Chondrocyte (in vitro differentiated cells): ENCODE measurements around the gene PTGDR. TPM values are rescaled to one million over a fixed set of nuclear protein-coding genes. Genes with fewer than 3 reads are reported as not detected.

ENCODE experiments used
- DNase-seq: peaks from one replicate; pipeline ENCODE4 v3.0.0; 2021; ENCODE audit warnings: mixed read lengths, low spot score
- H3K27ac Mint-ChIP-seq: one replicate; pipeline ENCODE4 v1.8.0; 2021; ENCODE audit warnings: mild to moderate bottlenecking, moderate library complexity, mixed read lengths; ENCODE audit not compliant: unreplicated experiment
- H3K27me3 Mint-ChIP-seq: 2 replicates; pipeline ENCODE4 v1.8.0; 2021; ENCODE audit warnings: low read depth, mixed read lengths
- H3K36me3 Mint-ChIP-seq: 2 replicates; pipeline ENCODE4 v1.8.0; 2021; ENCODE audit warnings: low read depth, mixed read lengths
- H3K4me1 Mint-ChIP-seq: 2 replicates; pipeline ENCODE4 v1.8.0; 2021; ENCODE audit warnings: low read depth, mild to moderate bottlenecking, mixed read lengths
- H3K4me3 Mint-ChIP-seq: one replicate; pipeline ENCODE4 v1.8.0; 2021; ENCODE audit warnings: mild to moderate bottlenecking, moderate library complexity, mixed read lengths; ENCODE audit not compliant: unreplicated experiment
- H3K9me3 Mint-ChIP-seq: 2 replicates; pipeline ENCODE4 v1.8.0; 2021; ENCODE audit warnings: low read depth, mixed read lengths
- CTCF ChIP-seq: fragments of 200-600 bp; sonication (generic); IDR thresholded peaks from 2 replicates; pipeline ENCODE4 v1.5.0; 2021; ENCODE audit warnings: antibody characterized with exemption, mild to moderate bottlenecking, moderate library complexity
- total RNA-seq: library from RNA; stranded (reverse); gene quantifications from 3 replicates; pipeline ENCODE4 v1.2.1, GENCODE V29; 2021

The PTGDR gene
- total RNA-seq, 1 donor from 2014 or later = 0.07 TPM

- Mint-ChIP-seq H3K27me3 (peaks cover 26% of the 10 kb centered on the region), H3K9me3 (no peaks in the 10 kb centered on the region), H3K4me3 (no peak overlapping the region), H3K4me1 (peaks cover 10% of the 10 kb centered on the region), H3K27ac (no peak overlapping the region), H3K36me3 (peaks cover 2% of the 10 kb centered on the region)
- no peak for DNase-seq
- no peak for TF ChIP-seq CTCF
These were observed 7.9 kb downstream of the PTGDR start for GRCh38 chr14:52275372-52275771.

GRCh38 chr14:52277552-52277951 lies 10.1 kb downstream of the PTGDR start:
- no peak overlapping the region for H3K4me3 Mint-ChIP-seq
- H3K9me3 Mint-ChIP-seq = no peaks in the 10 kb centered on the region
- peaks cover 2% of the 10 kb centered on the region for H3K36me3 Mint-ChIP-seq
- H3K4me1 Mint-ChIP-seq = peaks cover 10% of the 10 kb centered on the region
- DNase-seq = no peak
- no peak for TF ChIP-seq CTCF
- H3K27ac Mint-ChIP-seq = no peak overlapping the region
- peaks cover 18% of the 10 kb centered on the region for H3K27me3 Mint-ChIP-seq

GRCh38 chr14:52279408-52279807 lies 11.9 kb downstream of the PTGDR start:
- Mint-ChIP-seq H3K9me3 (no peaks in the 10 kb centered on the region), H3K4me3 (no peak overlapping the region), H3K4me1 (peaks cover 10% of the 10 kb centered on the region), H3K36me3 (peaks cover 2% of the 10 kb centered on the region), H3K27me3 (peaks cover 11% of the 10 kb centered on the region), H3K27ac (no peak overlapping the region)
- no peak for DNase-seq
- no peak for TF ChIP-seq CTCF

- Mint-ChIP-seq H3K27me3 (peaks cover 8% of the 10 kb centered on the region), H3K27ac (no peak overlapping the region), H3K9me3 (no peaks in the 10 kb centered on the region), H3K4me3 (no peak overlapping the region), H3K4me1 (peaks cover 13% of the 10 kb centered on the region), H3K36me3 (no peaks in the 10 kb centered on the region)
- no peak for TF ChIP-seq CTCF
- no peak for DNase-seq
These were observed 15.6 kb downstream of the PTGDR start for GRCh38 chr14:52283099-52283498.

GRCh38 chr14:52286661-52287649 lies 19.5 kb downstream of the PTGDR start:
- H3K36me3 Mint-ChIP-seq = no peaks in the 10 kb centered on the region
- no peak for TF ChIP-seq CTCF
- H3K27me3 Mint-ChIP-seq = peaks cover 11% of the 10 kb centered on the region
- no peak for DNase-seq
- H3K27ac Mint-ChIP-seq = no peak overlapping the region
- H3K4me1 Mint-ChIP-seq = peaks cover 3% of the 10 kb centered on the region
- H3K9me3 Mint-ChIP-seq = no peaks in the 10 kb centered on the region
- H3K4me3 Mint-ChIP-seq = no peak overlapping the region
